ENCODE measurements around the gene ALCAM. TPM values are rescaled to one million over a fixed set of nuclear protein-coding genes. Genes with fewer than 3 reads are reported as not detected.

ALCAM gene
- polyA plus RNA-seq, 3 donors, result 7.1 to 8.0 (median 7.9) TPM

GRCh38 chr3:105435277-105435676 lies 68.6 kb downstream of the ALCAM start:
- Histone ChIP-seq H3K36me3 (replicated peaks in 1 of 2; ENCODE audit: control insufficient read depth in 1 of 2, insufficient read depth in 2 of 2, low read length in 2 of 2) (no peaks in the 10 kb centered on the region), H4K20me1 (ENCODE audit: insufficient read depth, low read length) (no peaks in the 10 kb centered on the region), H3K4me3 (replicated peaks in 1 of 3; ENCODE audit: low read depth in 2 of 3, low read length in 3 of 3) (no peak overlapping the region), H3K9ac (ENCODE audit: insufficient read depth, low read length, poor library complexity, severe bottlenecking) (no peak overlapping the region), H3K27me3 (ENCODE audit: control insufficient read depth in 2 of 2, insufficient read depth in 2 of 2, low read length in 2 of 2) (no peaks in the 10 kb centered on the region), H3K79me2 (ENCODE audit: insufficient read depth, low read length) (no peaks in the 10 kb centered on the region), H3K4me1 (ENCODE audit: control insufficient read depth in 1 of 2, insufficient read depth in 2 of 2, low read length in 2 of 2) (peaks cover 4 to 12% of the 10 kb centered on the region in 2 donors), H2AFZ (ENCODE audit: insufficient read depth, low read depth, low read length, poor library complexity, severe bottlenecking) (no peak overlapping the region), H3K4me2 (replicated peaks; ENCODE audit: extremely low read depth, low read length, poor library complexity, severe bottlenecking) (no peak overlapping the region), H3K27ac (ENCODE audit: low read depth in 1 of 2, low read length in 2 of 2) (no peak overlapping the region), H3K9me3 (replicated peaks in 1 of 2; ENCODE audit: control insufficient read depth in 1 of 2, insufficient read depth in 1 of 2, low read length in 2 of 2) (peaks cover 5 to 6% of the 10 kb centered on the region in 2 donors)
- H3K4me1 Mint-ChIP-seq, result peaks cover 18% of the 10 kb centered on the region
- 100% methylated on average over 1 of the region's 3 CpGs for WGBS (ENCODE audit: insufficient coverage)
- intact Hi-C loops (cut with micrococcal nuclease), result no loop called here
- H3K9me3 Mint-ChIP-seq, result peaks cover 0 to 11% (median 5%) of the 10 kb centered on the region in 7 donors
- H3K27ac Mint-ChIP-seq, result no peak overlapping the region
- peaks cover 0 to 2% (median 0%) of the 10 kb centered on the region in 3 donors for H3K27me3 Mint-ChIP-seq (ENCODE audit: low read depth in 3 of 3)
- H3K36me3 Mint-ChIP-seq, result peaks cover 2 to 3% of the 10 kb centered on the region in 2 donors
- H3K4me3 Mint-ChIP-seq, result no peak overlapping the region
- TF ChIP-seq, protein P1, sequence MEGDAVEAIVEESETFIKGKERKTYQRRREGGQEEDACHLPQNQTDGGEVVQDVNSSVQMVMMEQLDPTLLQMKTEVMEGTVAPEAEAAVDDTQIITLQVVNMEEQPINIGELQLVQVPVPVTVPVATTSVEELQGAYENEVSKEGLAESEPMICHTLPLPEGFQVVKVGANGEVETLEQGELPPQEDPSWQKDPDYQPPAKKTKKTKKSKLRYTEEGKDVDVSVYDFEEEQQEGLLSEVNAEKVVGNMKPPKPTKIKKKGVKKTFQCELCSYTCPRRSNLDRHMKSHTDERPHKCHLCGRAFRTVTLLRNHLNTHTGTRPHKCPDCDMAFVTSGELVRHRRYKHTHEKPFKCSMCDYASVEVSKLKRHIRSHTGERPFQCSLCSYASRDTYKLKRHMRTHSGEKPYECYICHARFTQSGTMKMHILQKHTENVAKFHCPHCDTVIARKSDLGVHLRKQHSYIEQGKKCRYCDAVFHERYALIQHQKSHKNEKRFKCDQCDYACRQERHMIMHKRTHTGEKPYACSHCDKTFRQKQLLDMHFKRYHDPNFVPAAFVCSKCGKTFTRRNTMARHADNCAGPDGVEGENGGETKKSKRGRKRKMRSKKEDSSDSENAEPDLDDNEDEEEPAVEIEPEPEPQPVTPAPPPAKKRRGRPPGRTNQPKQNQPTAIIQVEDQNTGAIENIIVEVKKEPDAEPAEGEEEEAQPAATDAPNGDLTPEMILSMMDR (IDR thresholded peaks at IDR 0.05), result no peak
- DNase-seq, result no peak

DNA sequence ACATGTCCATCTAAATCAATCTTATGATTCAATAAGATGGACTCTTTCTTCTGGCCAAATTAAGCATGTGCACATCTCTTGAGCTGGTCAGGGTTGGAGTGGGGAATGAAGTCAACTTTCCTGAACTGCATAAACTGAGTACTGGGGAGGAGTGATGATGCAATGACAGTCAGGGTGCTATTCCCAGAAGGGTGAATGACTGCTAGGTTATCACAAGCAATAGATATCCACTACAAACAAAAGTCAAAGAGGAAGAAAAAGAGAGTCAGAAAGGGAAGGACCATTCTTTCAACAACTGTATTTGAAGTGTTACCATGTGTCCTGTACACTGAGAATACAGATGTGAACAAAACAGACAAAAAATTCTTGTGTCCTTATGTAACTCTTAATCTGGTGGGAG lies 70.0 kb downstream of the ALCAM start:
- Histone ChIP-seq H3K4me3 (replicated peaks in 1 of 3; ENCODE audit: low read depth in 2 of 3, low read length in 3 of 3) (no peak overlapping the region), H3K36me3 (replicated peaks in 1 of 2; ENCODE audit: control insufficient read depth in 1 of 2, insufficient read depth in 2 of 2, low read length in 2 of 2) (no peaks in the 10 kb centered on the region), H3K4me1 (ENCODE audit: control insufficient read depth in 1 of 2, insufficient read depth in 2 of 2, low read length in 2 of 2) (no peaks in the 10 kb centered on the region), H3K4me2 (replicated peaks; ENCODE audit: extremely low read depth, low read length, poor library complexity, severe bottlenecking) (no peak overlapping the region), H3K27ac (ENCODE audit: low read depth in 1 of 2, low read length in 2 of 2) (no peak overlapping the region), H3K79me2 (ENCODE audit: insufficient read depth, low read length) (no peaks in the 10 kb centered on the region), H3K9me3 (replicated peaks in 1 of 2; ENCODE audit: control insufficient read depth in 1 of 2, insufficient read depth in 1 of 2, low read length in 2 of 2) (peaks cover 5 to 6% of the 10 kb centered on the region in 2 donors), H2AFZ (ENCODE audit: insufficient read depth, low read depth, low read length, poor library complexity, severe bottlenecking) (no peak overlapping the region), H4K20me1 (ENCODE audit: insufficient read depth, low read length) (no peaks in the 10 kb centered on the region), H3K9ac (ENCODE audit: insufficient read depth, low read length, poor library complexity, severe bottlenecking) (no peak overlapping the region), H3K27me3 (ENCODE audit: control insufficient read depth in 2 of 2, insufficient read depth in 2 of 2, low read length in 2 of 2) (no peaks in the 10 kb centered on the region)
- Mint-ChIP-seq H3K9me3 (peaks cover 0 to 11% (median 5%) of the 10 kb centered on the region in 7 donors), H3K36me3 (peaks cover 2 to 3% of the 10 kb centered on the region in 2 donors), H3K27me3 (ENCODE audit: low read depth in 3 of 3) (no peaks in the 10 kb centered on the region), H3K4me1 (peaks cover 5% of the 10 kb centered on the region), H3K4me3 (no peak overlapping the region), H3K27ac (peak overlapping the region in 2 of 7 donors; percentile 3 to 10)
- TF ChIP-seq, protein P1 (IDR thresholded peaks at IDR 0.05), result no peak
- intact Hi-C loops (cut with micrococcal nuclease), result no loop called here
- DNase-seq, result no peak

Measured in CD14-positive monocyte (primary cell).